OCI-LY7 (cell line): ENCODE measurements around the gene ZBTB5. TPM values are rescaled to one million over a fixed set of nuclear protein-coding genes. Genes with fewer than 3 reads are reported as not detected.

Source experiments
- BruUV-seq: library from RNA; stranded (reverse); fragments of 400-500 nt; replicated peaks from 2 replicates; lab custom pipeline; 2021; lab: Mats Ljungman, UMichigan
- CTCF ChIA-PET: fragments of 300-600 bp; sonication (Branson Sonifier 250); formaldehyde crosslinking; loops from one replicate; lab custom pipeline; 2022; ENCODE audit warnings: antibody characterized with exemption; ENCODE audit not compliant: unreplicated experiment; lab: Charles Lee
- POLR2A ChIA-PET: fragments of 300-600 bp; sonication (Branson Sonifier 250); formaldehyde crosslinking; loops from one replicate; lab custom pipeline; 2022; ENCODE audit warnings: antibody characterized with exemption; lab: Charles Lee
- DNase-seq: peaks from one replicate; pipeline ENCODE4 v3.0.0-alpha.2; 2015; ENCODE audit warnings: low spot score
- H2AFZ ChIP-seq: fragments of 200-600 bp; sonication (generic), shearing (Covaris generic); 2 replicates; pipeline ENCODE4 v1.6.1; 2014; ENCODE audit warnings: mild to moderate bottlenecking, antibody characterized with exemption, low read length, moderate library complexity
- H3K27ac ChIP-seq: fragments of 200-600 bp; sonication (generic); 2 replicates; pipeline ENCODE4 v1.5.1; 2014; ENCODE audit warnings: mixed run types, low read depth, mild to moderate bottlenecking, moderate library complexity, low read length, inconsistent platforms; ENCODE audit not compliant: poor library complexity, severe bottlenecking
- H3K36me3 ChIP-seq: fragments of 200-600 bp; sonication (generic); 2 replicates; pipeline ENCODE4 v1.6.1; 2014; ENCODE audit warnings: mild to moderate bottlenecking, antibody characterized with exemption, low read length, moderate library complexity, mixed read lengths; ENCODE audit not compliant: insufficient read depth
- H3K4me1 ChIP-seq: fragments of 200-600 bp; sonication (generic); 2 replicates; pipeline ENCODE4 v1.5.1; 2014; ENCODE audit warnings: mild to moderate bottlenecking, low read length; ENCODE audit not compliant: insufficient read depth, poor library complexity, severe bottlenecking
- H3K4me2 ChIP-seq: fragments of 200-600 bp; sonication (generic); 2 replicates; pipeline ENCODE4 v1.6.1; 2014; ENCODE audit warnings: mild to moderate bottlenecking, low read length
- H3K4me3 ChIP-seq: fragments of 200-600 bp; sonication (generic); 2 replicates; pipeline ENCODE4 v1.5.1; 2014; ENCODE audit warnings: mild to moderate bottlenecking, low read depth, low read length; ENCODE audit not compliant: poor library complexity, severe bottlenecking
- H3K79me2 ChIP-seq: fragments of 200-600 bp; sonication (generic); 2 replicates; pipeline ENCODE4 v1.6.1; 2016; ENCODE audit warnings: low read depth, mild to moderate bottlenecking, low read length, moderate library complexity, mixed read lengths; ENCODE audit not compliant: insufficient read depth
- H3K9me2 ChIP-seq: fragments of 200-600 bp; sonication (generic); 2 replicates; pipeline ENCODE4 v1.6.1; 2016; ENCODE audit warnings: mild to moderate bottlenecking, low read length, mixed read lengths; ENCODE audit not compliant: insufficient read depth
- H3K9me3 ChIP-seq: fragments of 200-600 bp; sonication (generic); 2 replicates; pipeline ENCODE4 v1.6.1; 2014; ENCODE audit warnings: mild to moderate bottlenecking, mixed run types, low read length, mixed read lengths
- H4K20me1 ChIP-seq: fragments of 200-600 bp; sonication (generic); 2 replicates; pipeline ENCODE4 v1.6.1; 2014; ENCODE audit warnings: mild to moderate bottlenecking, antibody characterized with exemption, low read length, moderate library complexity, mixed read lengths; ENCODE audit not compliant: insufficient read depth
- EZH2phosphoT487 ChIP-seq: fragments of 200-600 bp; sonication (generic); IDR thresholded peaks from 2 replicates; pipeline ENCODE4 v1.6.1; 2018; ENCODE audit warnings: low read depth, borderline replicate concordance, mild to moderate bottlenecking, mixed run types, antibody characterized with exemption, low read length, moderate library complexity, mixed read lengths
- intact Hi-C: fragments of 100-400 bp; cut with micrococcal nuclease; formaldehyde crosslinking; loops from one replicate; pipeline ENCODE4 v1.10.0; 2022; ENCODE audit not compliant: unreplicated experiment
- total RNA-seq, 2 experiments: library from RNA; depleted of rRNA in 1 of 2; stranded (reverse); fragments of >200 nt in 1 of 2; shearing (Covaris generic) in 1 of 2; gene quantifications; 2 replicates each; pipeline ENCODE4 v1.2.3, GENCODE V29; 2014 to 2022
- TF ChIP-seq, protein P1 (sequence below): fragments of 200-600 bp; sonication (generic); conservative IDR thresholded peaks from 2 replicates; pipeline ENCODE4 v1.5.1; 2014; ENCODE audit warnings: mild to moderate bottlenecking, antibody characterized with exemption, low read length, moderate library complexity, mixed read lengths

ZBTB5 gene
- total RNA-seq, 2 experiments from 2014 or later = 20.2 to 31.9 TPM

- CTCF ChIA-PET = no interaction called here
- intact Hi-C loops = loop anchor here (2.0 to 10.0 kb wide), 2 partner anchors 43 to 657 kb away; partner anchors contain the start of gene ZBTB5
- BruUV-seq = TSS peak; percentile 76
- H3K79me2 ChIP-seq = peaks cover 17% of the 10 kb centered on the region; the same call in 1 of the 2 replicates
- POLR2A ChIA-PET = interaction anchor here (0.6 to 1.6 kb wide), 6 partner anchors 9 to 153 kb away, joined by 3 to 5 read pairs (median 4); no protein-coding TSS in a partner anchor
- H3K4me3 ChIP-seq = peak overlapping the region; percentile 82
- TF ChIP-seq, protein P1, sequence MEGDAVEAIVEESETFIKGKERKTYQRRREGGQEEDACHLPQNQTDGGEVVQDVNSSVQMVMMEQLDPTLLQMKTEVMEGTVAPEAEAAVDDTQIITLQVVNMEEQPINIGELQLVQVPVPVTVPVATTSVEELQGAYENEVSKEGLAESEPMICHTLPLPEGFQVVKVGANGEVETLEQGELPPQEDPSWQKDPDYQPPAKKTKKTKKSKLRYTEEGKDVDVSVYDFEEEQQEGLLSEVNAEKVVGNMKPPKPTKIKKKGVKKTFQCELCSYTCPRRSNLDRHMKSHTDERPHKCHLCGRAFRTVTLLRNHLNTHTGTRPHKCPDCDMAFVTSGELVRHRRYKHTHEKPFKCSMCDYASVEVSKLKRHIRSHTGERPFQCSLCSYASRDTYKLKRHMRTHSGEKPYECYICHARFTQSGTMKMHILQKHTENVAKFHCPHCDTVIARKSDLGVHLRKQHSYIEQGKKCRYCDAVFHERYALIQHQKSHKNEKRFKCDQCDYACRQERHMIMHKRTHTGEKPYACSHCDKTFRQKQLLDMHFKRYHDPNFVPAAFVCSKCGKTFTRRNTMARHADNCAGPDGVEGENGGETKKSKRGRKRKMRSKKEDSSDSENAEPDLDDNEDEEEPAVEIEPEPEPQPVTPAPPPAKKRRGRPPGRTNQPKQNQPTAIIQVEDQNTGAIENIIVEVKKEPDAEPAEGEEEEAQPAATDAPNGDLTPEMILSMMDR = no peak
- no peak for TF ChIP-seq EZH2phosphoT487
- H2AFZ ChIP-seq = peak overlapping the region; percentile 59; the same call in 1 of the 2 replicates
- peaks cover 61% of the 10 kb centered on the region for H3K4me1 ChIP-seq
- H4K20me1 ChIP-seq = no peaks in the 10 kb centered on the region
- H3K27ac ChIP-seq = peak overlapping the region; percentile 55
- H3K9me3 ChIP-seq = no peaks in the 10 kb centered on the region
- H3K36me3 ChIP-seq = peaks cover 30% of the 10 kb centered on the region
- peak overlapping the region; percentile 74 for H3K4me2 ChIP-seq
- no peaks in the 10 kb centered on the region for H3K9me2 ChIP-seq
- DNase-seq = no peak
Observed at GRCh38 chr9:37421914-37422288, 43.3 kb downstream of the ZBTB5 start.

- no TSS peak for BruUV-seq
- H3K36me3 ChIP-seq = peaks cover 17% of the 10 kb centered on the region; the same call in 1 of the 2 replicates
- H3K9me2 ChIP-seq = no peaks in the 10 kb centered on the region
- no peak overlapping the region for H3K4me2 ChIP-seq
- intact Hi-C loops = loop anchor here (10.0 kb wide), 1 partner anchor 656 kb away; no protein-coding TSS in a partner anchor
- TF ChIP-seq, protein P1 = no peak
- no peak for TF ChIP-seq EZH2phosphoT487
- H3K4me1 ChIP-seq = peaks cover 74% of the 10 kb centered on the region
- H4K20me1 ChIP-seq = no peaks in the 10 kb centered on the region
- H3K4me3 ChIP-seq = no peak overlapping the region
- POLR2A ChIA-PET = interaction anchor here (0.7 to 0.9 kb wide), 2 partner anchors 10 to 15 kb away, joined by 3 to 8 read pairs; no protein-coding TSS in a partner anchor
- CTCF ChIA-PET = no interaction called here
- H3K9me3 ChIP-seq = no peaks in the 10 kb centered on the region
- no peak for DNase-seq
- H3K27ac ChIP-seq = no peak overlapping the region
- H3K79me2 ChIP-seq = peaks cover 17% of the 10 kb centered on the region; the same call in 1 of the 2 replicates
- no peak overlapping the region for H2AFZ ChIP-seq
Observed at GRCh38 chr9:37420271-37421215, 44.7 kb downstream of the ZBTB5 start.
